OCI-LY7 (cell line): ENCODE data around the gene CD226. TPM values are rescaled to one million over a fixed set of nuclear protein-coding genes. Genes with fewer than 3 reads are reported as not detected.
"Not testable (repeated sequence)": the region's sequence is repeated elsewhere in the genome, so short reads cannot be mapped to it uniquely, and the experiment has no call there.

Experiments used
- BruUV-seq: library from RNA; stranded (reverse); fragments of 400-500 nt; replicated peaks from 2 replicates; lab custom pipeline; 2021; lab: Mats Ljungman, UMichigan
- CTCF ChIA-PET: fragments of 300-600 bp; sonication (Branson Sonifier 250); formaldehyde crosslinking; loops from one replicate; lab custom pipeline; 2022; ENCODE audit warnings: antibody characterized with exemption; ENCODE audit not compliant: unreplicated experiment; lab: Charles Lee
- POLR2A ChIA-PET: fragments of 300-600 bp; sonication (Branson Sonifier 250); formaldehyde crosslinking; loops from one replicate; lab custom pipeline; 2022; ENCODE audit warnings: antibody characterized with exemption; lab: Charles Lee
- DNase-seq: peaks from one replicate; pipeline ENCODE4 v3.0.0-alpha.2; 2015; ENCODE audit warnings: low spot score
- H2AFZ ChIP-seq: fragments of 200-600 bp; sonication (generic), shearing (Covaris generic); 2 replicates; pipeline ENCODE4 v1.6.1; 2014; ENCODE audit warnings: mild to moderate bottlenecking, antibody characterized with exemption, low read length, moderate library complexity
- H3K27ac ChIP-seq: fragments of 200-600 bp; sonication (generic); 2 replicates; pipeline ENCODE4 v1.5.1; 2014; ENCODE audit warnings: mixed run types, low read depth, mild to moderate bottlenecking, moderate library complexity, low read length, inconsistent platforms; ENCODE audit not compliant: poor library complexity, severe bottlenecking
- H3K36me3 ChIP-seq: fragments of 200-600 bp; sonication (generic); 2 replicates; pipeline ENCODE4 v1.6.1; 2014; ENCODE audit warnings: mild to moderate bottlenecking, antibody characterized with exemption, low read length, moderate library complexity, mixed read lengths; ENCODE audit not compliant: insufficient read depth
- H3K4me1 ChIP-seq: fragments of 200-600 bp; sonication (generic); 2 replicates; pipeline ENCODE4 v1.5.1; 2014; ENCODE audit warnings: mild to moderate bottlenecking, low read length; ENCODE audit not compliant: insufficient read depth, poor library complexity, severe bottlenecking
- H3K4me2 ChIP-seq: fragments of 200-600 bp; sonication (generic); 2 replicates; pipeline ENCODE4 v1.6.1; 2014; ENCODE audit warnings: mild to moderate bottlenecking, low read length
- H3K4me3 ChIP-seq: fragments of 200-600 bp; sonication (generic); 2 replicates; pipeline ENCODE4 v1.5.1; 2014; ENCODE audit warnings: mild to moderate bottlenecking, low read depth, low read length; ENCODE audit not compliant: poor library complexity, severe bottlenecking
- H3K79me2 ChIP-seq: fragments of 200-600 bp; sonication (generic); 2 replicates; pipeline ENCODE4 v1.6.1; 2016; ENCODE audit warnings: low read depth, mild to moderate bottlenecking, low read length, moderate library complexity, mixed read lengths; ENCODE audit not compliant: insufficient read depth
- H3K9me2 ChIP-seq: fragments of 200-600 bp; sonication (generic); 2 replicates; pipeline ENCODE4 v1.6.1; 2016; ENCODE audit warnings: mild to moderate bottlenecking, low read length, mixed read lengths; ENCODE audit not compliant: insufficient read depth
- H3K9me3 ChIP-seq: fragments of 200-600 bp; sonication (generic); 2 replicates; pipeline ENCODE4 v1.6.1; 2014; ENCODE audit warnings: mild to moderate bottlenecking, mixed run types, low read length, mixed read lengths
- H4K20me1 ChIP-seq: fragments of 200-600 bp; sonication (generic); 2 replicates; pipeline ENCODE4 v1.6.1; 2014; ENCODE audit warnings: mild to moderate bottlenecking, antibody characterized with exemption, low read length, moderate library complexity, mixed read lengths; ENCODE audit not compliant: insufficient read depth
- EZH2phosphoT487 ChIP-seq: fragments of 200-600 bp; sonication (generic); IDR thresholded peaks from 2 replicates; pipeline ENCODE4 v1.6.1; 2018; ENCODE audit warnings: low read depth, borderline replicate concordance, mild to moderate bottlenecking, mixed run types, antibody characterized with exemption, low read length, moderate library complexity, mixed read lengths
- intact Hi-C: fragments of 100-400 bp; cut with micrococcal nuclease; formaldehyde crosslinking; loops from one replicate; pipeline ENCODE4 v1.10.0; 2022; ENCODE audit not compliant: unreplicated experiment
- total RNA-seq, 2 experiments: library from RNA; depleted of rRNA in 1 of 2; stranded (reverse); fragments of >200 nt in 1 of 2; shearing (Covaris generic) in 1 of 2; gene quantifications; 2 replicates each; pipeline ENCODE4 v1.2.3, GENCODE V29; 2014 to 2022
- TF ChIP-seq, protein P1 (sequence below): fragments of 200-600 bp; sonication (generic); conservative IDR thresholded peaks from 2 replicates; pipeline ENCODE4 v1.5.1; 2014; ENCODE audit warnings: mild to moderate bottlenecking, antibody characterized with exemption, low read length, moderate library complexity, mixed read lengths

The CD226 gene
- total RNA-seq, 2 experiments from 2014 or later, result 0.25 TPM; not detected in 1

DNA sequence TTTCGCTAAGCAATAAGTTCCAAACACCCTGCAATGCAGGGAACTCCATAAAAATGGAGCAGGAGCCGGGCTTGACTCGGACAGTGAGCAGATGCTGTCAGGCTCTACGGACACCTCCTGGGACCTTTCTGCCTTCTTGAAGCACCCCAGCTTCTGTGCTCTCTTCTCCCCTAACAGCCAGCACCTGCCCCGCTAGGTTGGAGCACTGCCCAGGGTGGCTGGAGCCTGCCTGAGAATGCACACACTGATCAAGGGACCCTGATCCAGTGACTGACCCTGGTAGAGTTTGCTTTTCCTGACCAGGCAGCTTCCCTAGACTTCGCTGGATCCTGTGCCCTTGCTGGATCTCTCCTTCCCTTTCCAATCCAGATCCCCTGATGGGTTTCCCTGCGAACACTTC is 40.9 kb downstream of the CD226 start:
- DNase-seq, result no peak
- ChIA-PET CTCF (no interaction called here), POLR2A (no interaction called here)
- Histone ChIP-seq H3K9me3 (no peaks in the 10 kb centered on the region), H3K4me2 (no peak overlapping the region), H3K4me1 (no peaks in the 10 kb centered on the region), H2AFZ (no peak overlapping the region), H3K27ac (no peak overlapping the region), H3K79me2 (no peaks in the 10 kb centered on the region), H3K4me3 (no peak overlapping the region), H3K9me2 (no peaks in the 10 kb centered on the region), H3K36me3 (no peaks in the 10 kb centered on the region), H4K20me1 (no peaks in the 10 kb centered on the region)
- intact Hi-C loops, result no loop called here
- no TSS peak for BruUV-seq
- TF ChIP-seq EZH2phosphoT487, result no peak
- TF ChIP-seq, protein P1, sequence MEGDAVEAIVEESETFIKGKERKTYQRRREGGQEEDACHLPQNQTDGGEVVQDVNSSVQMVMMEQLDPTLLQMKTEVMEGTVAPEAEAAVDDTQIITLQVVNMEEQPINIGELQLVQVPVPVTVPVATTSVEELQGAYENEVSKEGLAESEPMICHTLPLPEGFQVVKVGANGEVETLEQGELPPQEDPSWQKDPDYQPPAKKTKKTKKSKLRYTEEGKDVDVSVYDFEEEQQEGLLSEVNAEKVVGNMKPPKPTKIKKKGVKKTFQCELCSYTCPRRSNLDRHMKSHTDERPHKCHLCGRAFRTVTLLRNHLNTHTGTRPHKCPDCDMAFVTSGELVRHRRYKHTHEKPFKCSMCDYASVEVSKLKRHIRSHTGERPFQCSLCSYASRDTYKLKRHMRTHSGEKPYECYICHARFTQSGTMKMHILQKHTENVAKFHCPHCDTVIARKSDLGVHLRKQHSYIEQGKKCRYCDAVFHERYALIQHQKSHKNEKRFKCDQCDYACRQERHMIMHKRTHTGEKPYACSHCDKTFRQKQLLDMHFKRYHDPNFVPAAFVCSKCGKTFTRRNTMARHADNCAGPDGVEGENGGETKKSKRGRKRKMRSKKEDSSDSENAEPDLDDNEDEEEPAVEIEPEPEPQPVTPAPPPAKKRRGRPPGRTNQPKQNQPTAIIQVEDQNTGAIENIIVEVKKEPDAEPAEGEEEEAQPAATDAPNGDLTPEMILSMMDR, result no peak

DNA sequence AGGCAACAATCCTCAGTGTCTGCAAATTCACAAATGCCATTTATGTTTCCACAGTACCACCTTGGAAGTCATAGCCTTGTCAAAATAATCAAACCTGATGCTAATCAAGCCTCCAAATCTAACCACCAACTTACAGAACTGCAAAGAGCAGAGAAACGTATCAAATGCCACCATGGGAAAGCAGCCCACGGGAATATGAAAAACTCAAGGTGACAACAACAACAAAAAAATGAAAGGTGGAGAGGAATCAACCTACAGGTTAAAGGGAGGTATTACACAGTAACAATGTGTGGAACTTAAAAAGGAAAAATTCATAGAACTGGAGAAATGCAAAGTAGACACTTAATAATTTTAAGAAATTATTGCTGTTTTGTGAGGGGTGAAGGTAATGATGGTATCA is 46.7 kb downstream of the CD226 start:
- Histone ChIP-seq H4K20me1 (no peaks in the 10 kb centered on the region), H2AFZ (no peak overlapping the region), H3K36me3 (no peaks in the 10 kb centered on the region), H3K27ac (no peak overlapping the region), H3K4me3 (no peak overlapping the region), H3K4me2 (no peak overlapping the region), H3K4me1 (no peaks in the 10 kb centered on the region), H3K79me2 (no peaks in the 10 kb centered on the region), H3K9me3 (no peaks in the 10 kb centered on the region), H3K9me2 (no peaks in the 10 kb centered on the region)
- TF ChIP-seq, protein P1, result no peak
- no peak for TF ChIP-seq EZH2phosphoT487
- intact Hi-C loops, result no loop called here
- no TSS peak for BruUV-seq
- ChIA-PET CTCF (no interaction called here), POLR2A (no interaction called here)
- DNase-seq, result no peak

DNA sequence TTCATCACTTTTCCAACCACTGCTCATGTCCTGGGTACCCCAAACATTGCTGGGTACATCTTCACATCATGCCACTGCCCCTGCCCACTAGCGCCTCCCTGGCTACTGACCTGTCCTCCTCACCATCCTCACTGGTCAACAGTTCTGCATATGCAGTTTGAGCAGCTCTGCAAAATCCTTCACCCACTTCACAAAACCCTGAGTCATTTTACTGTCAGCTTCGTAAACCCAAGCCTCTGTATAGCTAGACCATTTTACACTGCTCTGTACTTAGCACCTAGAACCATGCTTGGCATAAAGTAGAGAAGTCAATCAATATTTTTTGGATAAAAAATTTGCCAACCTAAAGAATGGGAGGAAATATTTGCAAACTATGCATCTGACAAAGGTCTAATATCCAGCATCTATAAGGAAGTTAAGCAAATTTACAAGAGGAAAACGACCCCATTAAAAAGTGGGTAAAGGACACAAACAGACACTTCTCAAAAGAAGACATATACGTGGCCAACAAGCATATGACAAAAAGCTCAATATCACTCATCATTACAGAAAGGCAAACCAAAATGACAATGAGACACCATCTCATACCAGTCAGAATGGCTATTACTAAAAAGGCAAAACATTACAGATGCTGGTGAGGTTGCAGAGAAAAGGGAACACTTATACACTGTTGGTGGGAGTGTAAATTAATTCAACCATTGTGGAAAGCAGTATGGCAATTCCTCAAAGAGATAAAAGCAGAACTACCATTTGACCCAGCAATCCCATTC is 48.3 kb downstream of the CD226 start:
- intact Hi-C loops, H4K20me1 ChIP-seq, H3K79me2 ChIP-seq, H3K4me2 ChIP-seq, H3K27ac ChIP-seq, H2AFZ ChIP-seq, DNase-seq, H3K9me2 ChIP-seq, BruUV-seq, H3K9me3 ChIP-seq, H3K4me1 ChIP-seq, H3K36me3 ChIP-seq, H3K4me3 ChIP-seq, POLR2A ChIA-PET, CTCF ChIA-PET: not testable (repeated sequence)
